Measurements from ENCODE around the gene ZFYVE28.
"Not testable (repeated sequence)": the region's sequence is repeated elsewhere in the genome, so short reads cannot be mapped to it uniquely, and the experiment has no call there.

Gene ZFYVE28

DNA sequence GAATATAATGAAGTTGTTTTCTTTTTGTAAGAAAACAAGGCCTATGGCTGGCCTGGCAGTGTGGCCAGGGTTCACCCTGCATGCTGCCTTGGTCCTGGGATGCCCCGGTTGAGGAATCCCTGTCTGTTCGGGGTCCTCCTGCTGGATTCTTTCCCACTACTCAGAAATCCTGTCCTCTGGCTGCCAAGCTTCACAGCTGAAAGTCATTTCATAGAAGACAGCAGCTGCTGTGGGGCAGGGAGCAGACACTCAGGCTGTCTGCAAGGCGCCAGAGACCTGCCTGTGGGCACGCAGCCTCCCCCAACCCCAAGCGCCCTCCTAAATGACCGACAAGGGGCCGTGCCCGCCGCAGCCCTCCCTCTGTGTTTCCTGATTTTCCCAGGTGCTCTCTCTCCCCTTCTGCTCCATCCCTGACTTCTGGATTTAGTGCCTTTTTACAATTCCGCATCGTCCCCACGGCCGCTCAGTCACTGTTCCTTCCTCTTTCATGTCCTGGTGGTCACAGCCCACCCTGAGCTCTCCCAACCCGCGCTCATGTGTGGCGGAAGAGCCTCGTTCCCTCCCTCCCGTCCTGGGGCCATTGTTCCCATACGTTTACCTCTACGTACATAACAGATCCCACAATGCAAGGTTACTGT is 27.5 kb downstream of the ZFYVE28 start:
- DNase-seq (ENCODE audit: low read depth in 2 of 2): no peak

- DNase-seq (ENCODE audit: low read depth in 2 of 2): no peak
These were observed 28.3 kb downstream of the ZFYVE28 start for GRCh38 chr4:2390146-2390545.

GRCh38 chr4:2389691-2390090 is 28.8 kb downstream of the ZFYVE28 start:
- DNase-seq (ENCODE audit: low read depth in 2 of 2): no peak

DNA sequence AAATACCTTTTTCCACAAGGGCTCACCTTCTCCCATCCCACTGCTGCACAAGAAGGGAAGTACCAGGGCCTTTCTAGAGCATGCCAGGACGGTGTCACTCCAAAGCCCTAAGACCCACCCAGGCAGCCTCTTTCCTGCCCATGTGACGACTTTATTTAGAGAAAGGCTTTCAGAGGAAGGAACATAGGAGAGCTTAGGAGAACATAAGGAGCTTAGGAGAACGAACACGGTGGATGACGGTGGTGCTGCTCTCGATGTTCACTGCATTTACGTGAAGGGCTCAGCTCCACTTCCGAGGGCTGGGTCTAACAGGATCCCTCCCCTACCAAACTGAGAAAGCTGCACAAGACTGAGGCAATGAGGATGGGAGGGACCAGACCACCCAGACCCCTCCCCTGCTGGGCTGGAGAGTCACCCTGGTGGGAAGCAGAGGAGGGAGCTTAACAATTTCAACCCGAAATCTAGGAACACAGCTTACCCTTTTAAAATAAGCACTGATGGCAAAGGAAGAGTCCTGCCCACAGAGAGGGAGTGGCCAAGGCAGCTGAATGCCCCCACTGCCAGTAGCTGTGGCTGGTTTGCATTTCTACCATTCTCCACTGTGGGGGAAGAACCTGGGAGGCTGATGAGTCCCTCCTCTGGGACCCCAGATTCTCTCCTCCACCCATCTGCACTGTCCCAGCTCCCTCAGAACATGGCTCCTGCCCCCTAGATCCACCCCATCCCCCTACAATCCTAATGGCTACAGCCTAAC is 29.8 kb downstream of the ZFYVE28 start:
- no peak for DNase-seq (ENCODE audit: low read depth in 2 of 2)

- DNase-seq (ENCODE audit: low read depth in 2 of 2): no peak
These were observed 30.6 kb downstream of the ZFYVE28 start for GRCh38 chr4:2387829-2388228.

DNA sequence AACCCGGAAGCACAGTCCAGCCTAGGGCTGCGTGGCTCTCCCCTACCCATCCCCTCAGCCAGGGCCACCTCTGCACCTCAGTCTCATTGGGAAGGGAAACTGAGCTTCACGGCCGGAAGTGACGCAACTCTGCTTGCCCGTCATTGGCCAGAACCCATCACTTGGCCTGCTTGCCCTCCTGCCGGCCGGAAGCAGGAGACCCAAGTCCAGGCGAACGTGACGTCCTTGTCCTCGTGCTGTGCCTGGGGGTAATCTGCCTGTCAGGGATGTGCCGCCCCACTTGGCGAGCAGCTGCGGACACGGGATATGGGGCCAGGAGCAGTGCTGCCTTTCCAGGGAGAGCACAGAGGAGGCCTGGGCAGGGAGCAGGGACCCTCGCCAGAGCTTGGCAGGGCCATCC is 31.2 kb downstream of the ZFYVE28 start:
- no peak for DNase-seq (ENCODE audit: low read depth in 2 of 2)

- DNase-seq (ENCODE audit: low read depth in 2 of 2): no peak
These were observed 31.7 kb downstream of the ZFYVE28 start for GRCh38 chr4:2386717-2387116.

DNA sequence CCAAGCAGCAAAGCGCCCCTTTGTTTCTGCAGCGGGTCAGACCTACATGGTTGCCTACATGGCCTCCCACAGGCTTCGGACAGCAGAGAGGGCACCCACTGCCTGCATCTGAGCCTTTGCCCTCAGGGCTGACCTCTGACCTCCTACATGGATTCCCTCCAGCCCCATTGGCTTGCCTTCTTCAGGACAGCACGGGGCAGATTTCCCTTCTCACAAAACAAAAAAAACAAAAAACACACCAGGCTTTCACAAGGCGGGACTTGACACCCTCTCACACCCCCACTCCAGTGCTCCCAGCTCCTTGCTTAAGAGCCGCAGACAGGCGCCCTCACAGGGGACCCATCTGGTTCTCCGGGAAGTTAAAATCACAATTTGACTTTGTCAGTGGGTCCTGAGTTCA is 32.9 kb downstream of the ZFYVE28 start:
- no peak for DNase-seq (ENCODE audit: low read depth in 2 of 2)

- no peak for DNase-seq (ENCODE audit: low read depth in 2 of 2)
These were observed 34.2 kb downstream of the ZFYVE28 start for GRCh38 chr4:2384245-2384644.

GRCh38 chr4:2383760-2384159 is 34.7 kb downstream of the ZFYVE28 start:
- DNase-seq (ENCODE audit: low read depth in 2 of 2): no peak

- DNase-seq (ENCODE audit: low read depth in 2 of 2): not testable (repeated sequence)
These were observed 35.2 kb downstream of the ZFYVE28 start for GRCh38 chr4:2383220-2383631.

DNA sequence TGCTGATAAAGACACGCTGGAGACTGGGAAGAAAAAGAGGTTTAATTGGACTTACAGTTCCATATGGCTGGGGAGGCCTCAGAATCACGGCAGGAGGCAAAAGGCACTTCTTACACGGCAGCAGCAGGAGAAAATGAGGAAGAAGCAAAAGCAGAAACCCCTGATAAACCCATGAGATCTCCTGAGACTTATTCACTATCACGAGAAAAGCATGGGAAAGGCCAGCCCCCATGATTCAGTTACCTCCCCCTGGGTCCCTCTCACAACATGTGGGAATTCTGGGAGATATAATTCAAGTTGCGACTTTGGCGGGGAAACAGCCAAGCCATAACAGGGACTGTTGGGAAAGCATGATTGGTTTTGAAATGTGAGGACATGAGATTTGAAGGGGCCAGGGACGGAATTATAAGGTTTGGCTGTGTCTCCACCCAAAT is 35.7 kb downstream of the ZFYVE28 start:
- not testable (repeated sequence) for DNase-seq (ENCODE audit: low read depth in 2 of 2)

- DNase-seq (ENCODE audit: low read depth in 2 of 2): not testable (repeated sequence)
These were observed 37.9 kb downstream of the ZFYVE28 start for GRCh38 chr4:2380589-2380988.

DNA sequence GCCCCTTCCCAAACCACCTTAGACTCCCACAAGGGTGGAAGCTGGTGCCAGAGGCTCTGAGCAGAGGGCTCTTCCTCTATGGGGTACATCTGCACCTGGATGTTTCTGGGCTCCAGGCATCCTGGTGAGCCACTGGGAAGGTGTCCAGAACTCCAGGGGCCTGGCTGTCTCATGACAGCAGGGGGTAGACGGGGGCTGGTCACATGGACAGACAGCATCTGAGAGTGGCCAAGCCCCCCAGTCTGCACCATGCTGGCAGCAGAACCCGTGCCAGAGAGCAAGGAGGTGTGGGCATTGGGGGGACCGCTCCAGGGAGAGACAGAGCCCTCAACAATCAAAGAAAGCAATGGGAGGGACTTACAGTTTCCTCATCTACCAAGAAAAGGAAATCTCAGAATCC is 39.5 kb downstream of the ZFYVE28 start:
- no peak for DNase-seq (ENCODE audit: low read depth in 2 of 2)

DNA sequence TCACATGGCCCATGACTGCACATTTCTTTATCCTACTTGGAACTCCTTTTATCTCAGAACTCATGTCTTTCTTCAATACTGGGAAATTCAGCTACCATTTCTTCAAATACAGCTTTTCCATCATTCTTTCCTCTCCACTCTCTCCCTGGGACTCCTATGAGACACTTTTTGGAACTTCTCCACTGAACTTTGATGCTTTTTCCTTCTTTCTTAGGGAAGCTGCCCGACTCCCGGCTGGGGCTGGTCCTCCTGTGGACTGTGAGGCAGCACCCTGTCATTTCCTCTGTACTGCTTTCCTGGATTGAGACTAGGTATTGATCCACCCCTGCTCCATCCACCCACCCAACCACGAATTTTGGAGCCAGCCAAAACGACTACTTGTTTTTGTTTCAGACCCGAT is 40.0 kb downstream of the ZFYVE28 start:
- no peak for DNase-seq (ENCODE audit: low read depth in 2 of 2)

- no peak for DNase-seq (ENCODE audit: low read depth in 2 of 2)
These were observed 41.2 kb downstream of the ZFYVE28 start for GRCh38 chr4:2377241-2377640.

GRCh38 chr4:2375427-2375826 is 43.0 kb downstream of the ZFYVE28 start:
- DNase-seq (ENCODE audit: low read depth in 2 of 2): no peak

GRCh38 chr4:2373532-2373931 is 44.9 kb downstream of the ZFYVE28 start:
- no peak for DNase-seq (ENCODE audit: low read depth in 2 of 2)

- DNase-seq (ENCODE audit: low read depth in 2 of 2): no peak
These were observed 45.9 kb downstream of the ZFYVE28 start for GRCh38 chr4:2372488-2373030.

- DNase-seq (ENCODE audit: low read depth in 2 of 2): no peak
These were observed 46.5 kb downstream of the ZFYVE28 start for GRCh38 chr4:2371765-2372487.

DNA sequence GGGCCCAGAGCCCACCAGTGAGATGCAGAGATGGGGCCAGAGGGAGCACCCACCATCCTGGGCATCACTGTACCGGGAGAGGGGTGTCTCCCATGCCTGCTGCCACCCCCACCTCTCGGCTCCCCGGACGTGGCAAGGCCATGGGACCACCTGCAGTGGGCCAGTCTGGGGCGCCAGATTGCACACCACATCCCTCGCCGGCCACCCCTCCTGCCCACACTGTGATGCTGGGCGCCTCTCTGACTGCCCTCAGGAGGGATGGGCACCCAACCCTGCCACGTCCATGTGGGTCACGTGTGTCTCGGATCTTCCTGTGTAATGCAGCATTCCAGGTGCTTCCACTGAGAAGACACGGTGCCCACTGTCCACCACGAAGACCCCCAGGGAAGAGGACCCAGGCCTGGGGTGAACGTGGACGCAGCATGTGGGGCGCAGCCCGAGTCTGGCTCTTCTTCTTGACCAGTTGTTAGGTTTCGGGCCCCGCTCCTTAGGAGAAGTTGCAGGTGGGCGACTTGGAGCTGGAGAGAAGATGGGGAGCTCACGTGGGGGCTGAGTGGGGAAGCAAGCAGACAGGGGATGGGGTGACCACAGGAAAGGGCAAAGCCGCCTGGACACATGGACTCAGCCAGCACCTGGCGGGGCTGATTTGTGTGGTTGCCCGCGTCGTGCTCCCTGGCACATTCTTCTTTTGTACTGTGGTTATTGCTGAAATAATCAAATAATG is 47.7 kb downstream of the ZFYVE28 start:
- no peak for DNase-seq (ENCODE audit: low read depth in 2 of 2)

Measured in activated CD8-positive, alpha-beta memory T cell treated with anti-CD3 and anti-CD28 coated beads for 4 hours (primary cell).